PC-3 (cell line): ENCODE measurements around the gene CYLD. TPM values are rescaled to one million over a fixed set of nuclear protein-coding genes. Genes with fewer than 3 reads are reported as not detected.

Experiments used
- ATAC-seq: fragments of 200-7000 bp; cut with Tn5 transposase; 2 replicates; pipeline ENCODE4 v1.9.1; 2020; ENCODE audit warnings: mild to moderate bottlenecking, moderate library complexity
- BruUV-seq: library from RNA; stranded (reverse); fragments of 400-500 nt; replicated peaks from 2 replicates; lab custom pipeline; 2021; lab: Mats Ljungman, UMichigan
- CTCF ChIA-PET: fragments of 300-600 bp; sonication (Branson Sonifier 250); formaldehyde crosslinking; loops from one replicate; lab custom pipeline; 2022; ENCODE audit warnings: antibody characterized with exemption; lab: Charles Lee
- POLR2A ChIA-PET: fragments of 300-600 bp; sonication (Branson Sonifier 250); formaldehyde crosslinking; loops from one replicate; lab custom pipeline; 2022; ENCODE audit warnings: antibody characterized with exemption; ENCODE audit not compliant: unreplicated experiment; lab: Charles Lee
- DNase-seq: peaks from one replicate; pipeline ENCODE4 v3.0.0-alpha.2; 2015
- H2AFZ ChIP-seq: fragments of 300-600 bp; sonication (generic); 2 replicates; pipeline ENCODE4 v1.6.0; 2016; ENCODE audit warnings: antibody characterized with exemption, low read length
- H3F3A ChIP-seq: fragments of 300-600 bp; sonication (generic); one replicate; pipeline ENCODE4 v1.6.0; 2017; ENCODE audit warnings: antibody characterized with exemption, low read length, control low read depth, mild to moderate bottlenecking; ENCODE audit not compliant: unreplicated experiment
- H3K27ac ChIP-seq: fragments of 300-600 bp; sonication (generic); 2 replicates; pipeline ENCODE4 v1.5.1; 2016; ENCODE audit warnings: mild to moderate bottlenecking, low read length
- H3K27me3 ChIP-seq: fragments of 300-600 bp; sonication (generic); 2 replicates; pipeline ENCODE4 v1.6.1; 2016; ENCODE audit warnings: low read length, mixed read lengths
- H3K36me3 ChIP-seq: fragments of 300-600 bp; sonication (generic); 2 replicates; pipeline ENCODE4 v1.6.1; 2016; ENCODE audit warnings: low read depth, mixed run types, low read length, mixed read lengths
- H3K4me1 ChIP-seq: fragments of 300-600 bp; sonication (generic); 2 replicates; pipeline ENCODE4 v1.5.1; 2016; ENCODE audit warnings: low read length; ENCODE audit not compliant: insufficient read depth
- H3K4me2 ChIP-seq: fragments of 300-600 bp; sonication (generic); 2 replicates; pipeline ENCODE4 v1.6.0; 2016; ENCODE audit warnings: low read length
- H3K4me3 ChIP-seq: fragments of 300-600 bp; sonication (generic); 2 replicates; pipeline ENCODE4 v1.5.1; 2016; ENCODE audit warnings: mild to moderate bottlenecking, low read length, mixed read lengths
- H3K79me2 ChIP-seq: fragments of 300-600 bp; sonication (generic); 2 replicates; pipeline ENCODE4 v1.6.1; 2017; ENCODE audit warnings: low read length, mixed read lengths
- H3K9ac ChIP-seq: fragments of 300-600 bp; sonication (generic); 2 replicates; pipeline ENCODE4 v1.6.0; 2016; ENCODE audit warnings: mild to moderate bottlenecking, low read length
- H3K9me2 ChIP-seq: fragments of 300-600 bp; sonication (generic); replicated peaks from 2 replicates; pipeline ENCODE4 v1.6.1; 2016; ENCODE audit warnings: mixed run types, low read length, mixed read lengths
- H3K9me3 ChIP-seq: fragments of 300-600 bp; sonication (generic); 2 replicates; pipeline ENCODE4 v1.6.1; 2016; ENCODE audit warnings: low read length, mixed read lengths
- H4K20me1 ChIP-seq: fragments of 300-600 bp; sonication (generic); 2 replicates; pipeline ENCODE4 v1.6.1; 2016; ENCODE audit warnings: low read length, mixed read lengths
- EZH2 ChIP-seq: fragments of 300-600 bp; sonication (generic); IDR thresholded peaks from one replicate; pipeline ENCODE4 v1.6.1; 2017; ENCODE audit warnings: antibody characterized with exemption, mild to moderate bottlenecking, low read length; ENCODE audit not compliant: unreplicated experiment
- EZH2phosphoT487 ChIP-seq: fragments of 300-600 bp; sonication (generic); IDR thresholded peaks from 2 replicates; pipeline ENCODE4 v1.6.1; 2018; ENCODE audit warnings: mild to moderate bottlenecking, antibody characterized with exemption, low read length, borderline replicate concordance
- intact Hi-C: fragments of 100-400 bp; cut with micrococcal nuclease; formaldehyde crosslinking; loops from 2 replicates; pipeline ENCODE4 v1.9.0; 2023
- total RNA-seq: library from RNA; depleted of rRNA; stranded (reverse); fragments of >200 nt; gene quantifications from 2 replicates; pipeline ENCODE4 v1.2.3, GENCODE V29; 2014
- TF ChIP-seq, protein P1 (sequence below): fragments of 300-600 bp; sonication (generic); conservative IDR thresholded peaks from 2 replicates; pipeline ENCODE4 v1.5.1; 2017; ENCODE audit warnings: antibody characterized with exemption, low read depth, mild to moderate bottlenecking, low read length

The CYLD gene
- total RNA-seq, 1 experiment from 2014 or later = 8.6 TPM

DNA sequence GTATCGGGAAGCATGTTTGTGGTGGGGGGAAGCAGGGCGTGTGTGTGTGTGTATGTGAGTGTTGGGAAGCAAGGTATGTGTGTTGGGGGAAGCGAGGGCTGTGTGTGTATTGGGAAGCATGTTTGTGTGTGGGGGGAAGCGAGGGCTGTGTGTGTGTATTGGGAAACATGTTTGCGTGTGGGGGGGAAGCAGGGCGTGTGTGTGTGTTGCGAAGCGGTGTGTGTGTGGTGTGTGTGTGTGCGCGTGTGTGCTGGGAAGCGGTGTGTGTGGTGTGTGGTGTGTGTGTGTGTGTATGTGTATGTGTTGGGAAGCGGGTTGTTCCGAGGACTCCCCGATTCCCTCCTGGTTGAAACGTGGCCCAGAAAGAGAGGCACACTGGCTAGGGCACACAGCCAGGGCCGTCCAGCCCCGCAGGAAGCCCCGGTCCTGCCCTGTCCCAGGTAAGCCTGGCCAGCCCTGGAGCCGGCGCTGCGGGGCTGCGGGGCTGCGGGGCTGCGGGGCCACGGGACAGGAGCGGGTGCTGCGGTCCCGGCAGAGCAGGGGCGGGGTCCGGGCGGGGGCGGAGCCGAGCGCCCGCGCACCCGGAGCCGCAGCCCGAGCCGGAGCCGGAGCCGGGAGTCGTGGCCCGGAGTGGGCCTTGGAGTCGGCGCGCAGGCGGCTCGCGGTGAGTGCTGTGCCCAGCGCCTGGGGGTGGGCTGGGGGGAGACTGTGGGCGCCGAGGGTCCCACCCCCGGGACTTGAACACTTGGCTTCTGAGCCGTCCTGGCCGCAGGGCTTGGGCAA, 48.7 kb upstream of the CYLD start, which contains the start of gene NOD2:
NOD2 (plus strand) TSS at position 608 of the 783 bp plus-strand sequence. CDS start 5,890 bp downstream, outside the sequence.
- Histone ChIP-seq H3K9me2 (no peaks in the 10 kb centered on the region), H3K36me3 (no peaks in the 10 kb centered on the region), H2AFZ (no peak within 1 kb of the TSS), H3K4me3 (no peak within 1 kb of the TSS), H3F3A (no peaks in the 10 kb centered on the region), H4K20me1 (no peaks in the 10 kb centered on the region), H3K79me2 (no peaks in the 10 kb centered on the region), H3K9ac (no peak within 1 kb of the TSS), H3K27me3 (no peaks in the 10 kb centered on the region), H3K27ac (no peak within 1 kb of the TSS), H3K9me3 (no peaks in the 10 kb centered on the region), H3K4me2 (peak within 1 kb of the TSS; percentile 46; the same call in 1 of the 2 replicates), H3K4me1 (no peaks in the 10 kb centered on the region)
- no TSS peak for BruUV-seq
- DNase-seq (no peak), ATAC-seq (no peak)
- CTCF ChIA-PET = no interaction called here
- no peak for TF ChIP-seq EZH2phosphoT487
- no peak for TF ChIP-seq EZH2
- TF ChIP-seq, protein P1, sequence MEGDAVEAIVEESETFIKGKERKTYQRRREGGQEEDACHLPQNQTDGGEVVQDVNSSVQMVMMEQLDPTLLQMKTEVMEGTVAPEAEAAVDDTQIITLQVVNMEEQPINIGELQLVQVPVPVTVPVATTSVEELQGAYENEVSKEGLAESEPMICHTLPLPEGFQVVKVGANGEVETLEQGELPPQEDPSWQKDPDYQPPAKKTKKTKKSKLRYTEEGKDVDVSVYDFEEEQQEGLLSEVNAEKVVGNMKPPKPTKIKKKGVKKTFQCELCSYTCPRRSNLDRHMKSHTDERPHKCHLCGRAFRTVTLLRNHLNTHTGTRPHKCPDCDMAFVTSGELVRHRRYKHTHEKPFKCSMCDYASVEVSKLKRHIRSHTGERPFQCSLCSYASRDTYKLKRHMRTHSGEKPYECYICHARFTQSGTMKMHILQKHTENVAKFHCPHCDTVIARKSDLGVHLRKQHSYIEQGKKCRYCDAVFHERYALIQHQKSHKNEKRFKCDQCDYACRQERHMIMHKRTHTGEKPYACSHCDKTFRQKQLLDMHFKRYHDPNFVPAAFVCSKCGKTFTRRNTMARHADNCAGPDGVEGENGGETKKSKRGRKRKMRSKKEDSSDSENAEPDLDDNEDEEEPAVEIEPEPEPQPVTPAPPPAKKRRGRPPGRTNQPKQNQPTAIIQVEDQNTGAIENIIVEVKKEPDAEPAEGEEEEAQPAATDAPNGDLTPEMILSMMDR = no peak
- POLR2A ChIA-PET = no interaction called here
- intact Hi-C loops = no loop called here

DNA sequence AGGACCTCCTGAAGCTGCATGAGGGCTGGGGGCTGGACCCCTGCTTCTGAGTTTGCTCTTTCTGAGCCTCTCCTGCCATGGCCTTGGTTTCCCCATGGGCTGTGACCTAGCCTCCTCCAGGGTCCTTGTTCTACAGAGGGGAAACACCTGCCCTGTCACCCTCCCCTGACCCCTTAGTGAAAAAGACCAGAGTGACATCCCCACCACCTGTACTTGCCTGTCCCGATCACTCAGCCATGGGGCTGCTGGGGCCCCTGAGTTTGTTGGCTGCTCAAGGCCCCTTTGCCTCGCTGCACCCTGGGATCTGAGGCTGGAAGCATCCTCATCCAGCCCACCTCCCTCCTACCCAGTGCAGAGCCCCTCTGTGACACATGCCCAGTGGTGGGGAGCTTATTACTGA, 47.7 kb upstream of the CYLD start:
- Histone ChIP-seq H3F3A (no peaks in the 10 kb centered on the region), H3K27ac (no peak overlapping the region), H3K36me3 (no peaks in the 10 kb centered on the region), H3K9me3 (no peaks in the 10 kb centered on the region), H4K20me1 (no peaks in the 10 kb centered on the region), H3K79me2 (no peaks in the 10 kb centered on the region), H3K4me2 (no peak overlapping the region), H2AFZ (no peak overlapping the region), H3K27me3 (no peaks in the 10 kb centered on the region), H3K4me1 (no peaks in the 10 kb centered on the region), H3K9ac (no peak overlapping the region), H3K4me3 (no peak overlapping the region), H3K9me2 (no peaks in the 10 kb centered on the region)
- ChIA-PET CTCF (no interaction called here), POLR2A (no interaction called here)
- intact Hi-C loops = no loop called here
- ATAC-seq = no peak
- no peak for TF ChIP-seq EZH2phosphoT487
- TF ChIP-seq, protein P1 = no peak
- TF ChIP-seq EZH2 = no peak
- DNase-seq = no peak
- no TSS peak for BruUV-seq
